AG09309 (cell line): ENCODE results near the gene OTUD1.

Source experiments
- DNase-seq: peaks from one replicate; pipeline ENCODE4 v3.0.0-alpha.2; 2010; ENCODE audit warnings: low read depth
- H3K4me3 ChIP-seq: 2 replicates; pipeline ENCODE4 v1.5.1; 2011; ENCODE audit warnings: mild to moderate bottlenecking, low read depth, low read length, moderate library complexity; ENCODE audit not compliant: control insufficient read depth
- CTCF ChIP-seq: IDR thresholded peaks from 2 replicates; pipeline ENCODE4 v1.5.1; 2011; ENCODE audit warnings: mild to moderate bottlenecking, low read depth, low read length, inconsistent platforms; ENCODE audit not compliant: insufficient read depth, control insufficient read depth; ENCODE audit errors: missing control alignments

Gene OTUD1

DNA sequence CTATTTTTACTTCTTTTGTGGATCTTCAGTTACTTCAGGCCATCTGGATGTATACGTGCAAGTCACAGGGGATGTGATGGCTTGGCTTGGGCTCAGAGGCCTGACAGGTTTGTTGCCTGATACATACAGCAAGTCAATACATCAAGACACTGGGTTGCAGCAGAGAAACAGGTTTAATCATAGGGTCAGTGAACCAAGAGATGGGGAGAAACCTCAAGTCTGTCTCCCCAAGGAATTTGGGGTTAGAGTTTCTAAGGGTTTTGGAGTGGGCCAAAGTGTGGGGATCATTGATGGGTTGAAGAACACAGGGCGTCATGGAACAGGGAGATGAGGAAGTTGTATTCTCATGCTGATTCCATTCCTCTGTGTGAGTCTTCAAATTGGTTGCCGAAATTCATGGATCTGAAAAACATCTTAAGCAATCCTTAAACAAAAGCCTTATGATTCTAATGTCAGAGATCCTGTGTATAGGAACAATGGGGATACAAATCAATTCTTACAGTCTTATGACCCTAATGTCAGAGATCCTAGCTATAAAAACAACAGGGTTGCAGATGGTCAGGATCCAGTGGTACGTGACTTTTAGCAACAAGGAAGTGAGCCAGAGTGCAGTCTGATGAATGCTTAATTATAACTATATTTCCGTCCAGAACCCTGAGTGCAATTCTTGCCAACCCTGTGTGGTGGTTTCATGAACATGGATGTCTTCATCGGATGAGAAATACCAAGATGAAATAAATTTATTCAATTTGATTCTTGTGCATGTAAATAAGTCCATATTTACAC, 18.9 kb downstream of the OTUD1 start:
- TF ChIP-seq CTCF, result no peak
- H3K4me3 ChIP-seq, result no peak overlapping the region

DNA sequence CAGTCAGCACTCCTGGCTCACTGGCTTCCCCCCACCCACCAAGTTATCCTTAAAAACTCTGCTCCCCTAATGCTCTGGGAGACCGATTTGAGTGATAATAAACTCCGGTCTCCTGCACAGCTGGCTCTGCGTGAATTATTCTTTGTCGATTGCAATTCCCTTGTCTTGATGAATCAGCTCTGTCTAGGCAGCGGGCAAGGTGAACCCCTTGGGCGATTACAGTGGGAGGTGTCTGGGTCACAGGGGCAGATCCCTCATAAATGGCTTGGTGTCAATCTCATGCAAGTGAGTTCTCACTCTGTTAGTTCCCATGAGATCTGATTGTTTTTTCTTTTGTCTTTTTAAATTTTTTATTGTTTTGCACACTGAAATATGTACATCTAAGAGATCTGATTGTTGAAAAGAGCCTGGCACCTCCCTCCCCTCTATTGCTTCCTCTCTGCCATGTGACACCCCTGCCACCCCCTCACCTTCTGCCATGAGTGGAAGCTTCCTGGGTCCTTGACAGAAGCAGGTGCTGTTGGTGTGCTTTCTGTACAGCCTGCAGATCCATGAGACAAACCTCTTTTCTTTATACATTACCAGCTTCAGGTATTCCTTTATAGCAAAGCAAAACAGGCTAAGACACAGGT, 20.5 kb downstream of the OTUD1 start:
- H3K4me3 ChIP-seq, result no peak overlapping the region
- no peak for DNase-seq
- no peak for TF ChIP-seq CTCF

More for the DNA sequence above, 18.9 kb downstream of the OTUD1 start:
- no peak for DNase-seq

- TF ChIP-seq CTCF, result no peak
- no peak overlapping the region for H3K4me3 ChIP-seq
- no peak for DNase-seq
Observed at GRCh38 chr10:23461557-23461956, 22.7 kb downstream of the OTUD1 start.

- no peak for DNase-seq
- TF ChIP-seq CTCF, result no peak
- H3K4me3 ChIP-seq, result no peak overlapping the region
Observed at GRCh38 chr10:23467012-23467411, 28.1 kb downstream of the OTUD1 start.

DNA sequence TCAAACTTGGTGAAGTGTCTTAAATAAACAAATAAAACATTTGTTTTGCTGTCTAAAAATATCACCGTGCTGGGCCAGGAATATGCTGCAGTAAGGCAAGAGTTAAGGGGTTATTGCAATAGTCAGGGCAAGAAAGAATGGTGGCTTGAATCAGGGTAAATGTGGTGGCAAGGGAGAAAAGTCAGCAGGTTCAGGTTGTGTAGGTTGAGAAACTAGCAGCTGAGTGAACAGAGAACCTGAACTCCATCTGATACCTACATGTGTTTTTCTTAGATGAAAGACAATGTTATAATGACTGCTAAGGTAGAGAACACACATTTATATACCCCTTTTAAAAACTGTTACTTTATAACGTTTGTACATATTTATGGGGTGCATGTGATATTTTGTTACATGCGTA, 28.7 kb downstream of the OTUD1 start:
- no peak overlapping the region for H3K4me3 ChIP-seq
- TF ChIP-seq CTCF, result no peak
- no peak for DNase-seq

DNA sequence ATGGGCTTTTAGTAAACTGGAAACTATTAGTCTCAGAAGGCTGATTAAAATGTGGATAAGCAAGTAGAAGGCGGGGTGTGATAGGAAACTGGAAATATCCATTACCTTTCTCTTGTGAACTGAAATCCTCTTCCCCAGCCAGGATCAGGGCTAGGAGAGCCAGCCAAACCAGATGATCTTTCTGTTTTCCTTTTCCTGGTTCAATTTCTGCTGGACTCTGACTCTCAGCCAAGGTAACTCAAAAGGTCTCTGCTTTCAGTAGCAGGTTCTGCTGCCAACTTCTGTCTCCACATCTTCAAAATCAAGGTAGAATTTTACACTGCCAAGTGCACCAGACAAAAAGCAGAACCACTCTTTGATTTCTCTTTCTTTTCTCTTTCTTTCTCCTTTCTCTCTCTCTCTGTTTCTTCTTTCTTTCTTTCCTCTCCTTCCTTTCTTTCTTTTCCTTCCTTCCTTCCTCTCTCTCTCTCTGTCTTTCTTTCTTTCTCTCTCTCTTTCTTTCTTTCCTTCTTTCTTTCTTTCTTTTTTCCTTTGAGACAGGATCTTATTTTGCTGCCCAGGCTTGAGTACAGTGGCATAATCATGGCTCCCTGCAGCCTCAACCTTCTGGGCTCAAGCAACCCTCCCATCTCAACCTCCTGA, 30.8 kb downstream of the OTUD1 start:
- TF ChIP-seq CTCF, result no peak
- DNase-seq, result no peak
- H3K4me3 ChIP-seq, result no peak overlapping the region
